DMS114 treated with DMSO at 0.1 percent for 48 hours (cell line): Measurements from ENCODE around the gene RPS4Y1.

Source experiments
- DNase-seq: peaks from one replicate; lab custom pipeline; 2025; ENCODE audit not compliant: unreplicated experiment; lab: John Stamatoyannopoulos, UW

Gene RPS4Y1

DNA sequence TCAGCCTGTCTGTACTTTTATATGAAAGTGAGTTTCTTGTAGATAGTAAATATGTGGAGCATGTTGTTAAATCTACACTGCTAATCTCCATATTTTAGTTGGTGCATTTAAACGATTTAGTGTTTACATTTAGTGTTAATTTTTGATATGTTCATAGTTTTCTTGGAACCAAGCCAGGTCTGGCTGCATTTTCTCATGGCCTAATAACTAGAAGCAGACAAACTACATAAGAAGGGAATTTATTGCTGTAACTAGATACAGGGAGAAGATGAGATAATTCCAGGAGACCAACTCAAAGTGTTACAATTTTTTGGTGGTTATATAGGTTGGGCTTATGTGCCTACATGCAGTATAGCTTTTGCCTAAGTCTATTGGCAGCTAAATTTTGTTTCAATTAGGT lies 32.8 kb downstream of the RPS4Y1 start:
- no peak for DNase-seq

DNA sequence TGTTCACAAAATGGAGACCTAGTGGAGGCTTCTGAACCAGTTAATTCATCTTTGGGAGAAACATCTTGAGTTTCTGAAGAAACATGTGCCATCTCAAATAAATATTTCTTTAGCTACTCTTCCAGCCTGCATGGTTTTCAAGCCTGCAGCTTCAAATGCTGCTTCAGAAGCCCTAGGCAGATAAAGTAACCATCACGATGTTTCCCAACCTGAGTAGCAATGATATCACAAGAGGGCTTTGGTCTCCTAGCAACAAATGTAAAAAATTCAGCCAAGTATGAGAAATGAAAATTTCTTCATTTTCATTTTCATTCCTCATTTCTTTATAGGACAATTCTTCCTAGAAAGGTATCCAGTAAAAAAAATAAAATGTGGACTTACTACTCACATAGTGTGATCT lies 42.2 kb downstream of the RPS4Y1 start:
- DNase-seq = no peak

DNA sequence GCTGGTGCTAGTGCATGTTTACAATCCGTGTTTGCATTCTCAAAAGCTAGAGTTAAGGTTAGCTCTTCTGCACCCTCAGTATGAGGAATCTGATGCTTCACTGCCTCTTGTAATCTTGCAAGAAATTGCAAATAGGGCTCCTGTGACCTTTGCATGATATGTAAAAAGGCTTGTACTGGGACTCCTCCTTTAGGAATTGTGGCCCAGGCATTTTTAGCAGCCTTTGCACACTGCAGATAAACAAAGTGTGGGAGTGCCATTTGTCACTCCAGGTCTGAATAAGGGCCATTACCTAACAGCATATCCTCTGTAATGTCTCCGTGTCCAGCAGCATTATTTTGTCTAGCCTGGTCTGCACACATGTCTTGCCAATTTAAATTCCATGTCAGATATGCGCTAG lies 44.5 kb downstream of the RPS4Y1 start:
- no peak for DNase-seq

DNA sequence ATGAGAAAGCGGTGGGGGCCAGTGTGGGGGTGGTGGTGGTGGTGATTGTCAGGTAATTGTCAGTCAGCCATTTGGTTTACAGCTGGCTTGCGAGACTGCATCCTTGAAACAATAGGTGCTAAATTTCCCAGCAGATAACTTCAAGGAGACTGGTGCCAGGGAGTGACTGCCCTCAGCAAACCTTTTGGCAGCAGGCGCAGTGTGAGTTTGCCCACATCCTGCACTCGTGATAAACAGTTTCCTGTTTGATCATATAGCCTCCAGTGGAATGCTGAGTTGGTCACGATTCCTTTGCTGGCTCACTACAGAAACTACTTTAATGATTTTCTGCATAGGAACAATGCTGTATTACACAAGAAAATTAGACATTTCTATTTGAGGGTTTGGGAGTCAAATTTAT lies 46.0 kb downstream of the RPS4Y1 start:
- DNase-seq = no peak

DNA sequence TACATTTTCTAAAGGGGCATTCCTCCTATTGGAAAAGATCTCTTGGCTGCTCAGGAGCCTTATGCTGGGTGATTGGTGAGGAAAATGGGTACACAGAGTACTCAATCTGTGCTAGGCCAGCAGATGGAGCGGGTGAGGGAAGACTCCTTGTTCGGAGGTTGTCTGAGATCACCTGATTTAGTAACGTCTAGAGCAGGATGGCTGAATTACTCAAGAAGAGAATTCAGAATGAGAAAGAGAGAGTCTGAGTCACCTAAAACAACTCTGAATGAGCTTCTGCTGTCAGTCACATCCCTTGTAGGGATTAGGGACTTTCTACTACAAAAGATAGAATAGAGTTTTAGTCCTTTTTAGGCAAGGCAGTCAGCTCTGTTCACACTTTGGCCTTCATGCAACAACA lies 46.6 kb downstream of the RPS4Y1 start:
- DNase-seq = no peak

DNA sequence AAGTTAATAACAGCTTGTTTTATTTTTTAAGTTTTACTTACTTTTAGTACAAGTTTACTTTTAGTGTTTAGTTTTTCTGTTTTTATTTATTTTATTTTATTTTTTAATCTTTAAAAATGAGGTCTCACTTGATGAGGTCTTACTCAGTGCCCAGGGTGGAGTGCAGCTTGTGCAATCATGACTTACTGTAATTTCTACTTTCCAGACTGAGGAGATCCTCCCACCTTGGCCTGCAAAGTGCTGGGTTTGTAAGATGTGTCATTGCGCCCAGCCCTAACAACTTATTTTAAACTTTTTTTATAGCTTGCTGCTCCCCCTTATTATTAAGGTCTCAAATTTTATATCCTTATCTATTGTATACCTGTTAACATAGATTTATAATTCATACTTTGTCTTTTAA lies 52.1 kb downstream of the RPS4Y1 start:
- DNase-seq = no peak

DNA sequence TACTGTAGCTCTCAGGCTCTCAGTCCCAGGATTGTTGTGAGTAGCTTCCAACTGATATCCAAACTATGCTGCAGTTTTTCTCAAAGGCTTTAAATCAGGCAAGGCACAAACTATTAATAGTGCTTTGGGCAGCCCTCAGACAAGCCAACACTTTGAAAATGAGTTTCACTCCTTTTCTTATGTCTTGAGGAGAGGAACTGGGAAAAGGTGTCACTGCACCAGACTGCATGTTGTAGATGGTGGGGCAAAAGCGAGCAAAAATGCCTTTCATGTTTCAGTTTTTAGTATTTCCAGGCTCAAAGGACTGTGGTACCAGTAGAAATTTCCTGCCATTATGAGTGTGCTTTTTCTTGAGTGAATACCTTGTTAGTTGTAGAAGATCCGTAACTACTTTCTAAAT lies 54.6 kb downstream of the RPS4Y1 start:
- DNase-seq = no peak

DNA sequence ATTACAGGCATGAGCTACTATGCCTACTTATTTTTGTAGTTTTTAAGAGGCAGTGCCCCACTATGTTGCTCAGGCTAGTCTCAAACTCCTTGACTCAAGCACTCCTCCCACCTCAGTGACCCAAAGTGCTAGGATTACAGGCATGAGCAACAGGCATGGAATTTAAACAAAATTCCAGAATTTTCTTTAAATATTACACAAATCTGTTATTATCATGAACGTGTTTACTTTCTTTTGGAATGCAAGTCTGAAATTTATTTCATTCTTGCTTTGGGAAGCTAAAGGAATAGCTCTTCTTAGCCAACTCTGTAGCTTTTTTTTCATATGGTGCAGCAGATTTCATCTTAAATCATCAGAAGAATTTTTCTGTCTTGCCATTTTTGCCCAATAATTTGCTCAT lies 66.0 kb downstream of the RPS4Y1 start:
- no peak for DNase-seq

DNA sequence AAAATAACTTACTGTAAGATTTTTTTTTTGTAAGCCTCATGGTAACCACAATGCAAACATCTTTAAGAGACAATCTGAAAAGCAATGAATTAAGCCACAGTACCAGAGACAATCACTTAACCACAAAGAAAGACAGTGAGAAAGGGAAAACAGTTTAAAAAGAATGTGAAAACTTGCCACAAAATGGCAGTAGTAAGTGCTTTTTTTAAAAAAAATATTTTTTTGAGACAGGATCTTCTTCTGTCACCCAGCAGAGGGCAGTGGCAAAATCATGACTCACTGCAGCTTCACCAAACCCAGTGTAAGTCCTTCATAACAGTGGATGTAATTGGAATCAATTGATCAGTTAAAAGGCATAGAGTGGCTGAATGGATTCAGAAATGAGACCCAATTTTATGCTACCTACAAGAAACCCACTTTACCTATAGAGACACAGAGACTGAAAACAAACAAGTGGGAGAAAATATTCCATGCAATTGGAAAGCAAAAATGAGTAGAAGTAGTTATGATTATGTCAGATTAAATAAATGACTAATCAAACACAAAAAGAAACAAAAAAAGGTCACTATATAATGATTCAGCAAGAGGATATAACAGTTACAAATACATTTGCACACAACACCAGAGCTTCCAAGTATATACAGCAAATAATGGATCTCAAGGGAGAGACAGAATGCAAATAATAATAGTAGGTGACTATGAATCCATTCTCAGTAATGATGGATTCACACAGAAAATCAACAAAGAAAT lies 71.8 kb downstream of the RPS4Y1 start:
- DNase-seq = no peak
